ENCODE results near the gene SMCP.

The SMCP gene

DNA sequence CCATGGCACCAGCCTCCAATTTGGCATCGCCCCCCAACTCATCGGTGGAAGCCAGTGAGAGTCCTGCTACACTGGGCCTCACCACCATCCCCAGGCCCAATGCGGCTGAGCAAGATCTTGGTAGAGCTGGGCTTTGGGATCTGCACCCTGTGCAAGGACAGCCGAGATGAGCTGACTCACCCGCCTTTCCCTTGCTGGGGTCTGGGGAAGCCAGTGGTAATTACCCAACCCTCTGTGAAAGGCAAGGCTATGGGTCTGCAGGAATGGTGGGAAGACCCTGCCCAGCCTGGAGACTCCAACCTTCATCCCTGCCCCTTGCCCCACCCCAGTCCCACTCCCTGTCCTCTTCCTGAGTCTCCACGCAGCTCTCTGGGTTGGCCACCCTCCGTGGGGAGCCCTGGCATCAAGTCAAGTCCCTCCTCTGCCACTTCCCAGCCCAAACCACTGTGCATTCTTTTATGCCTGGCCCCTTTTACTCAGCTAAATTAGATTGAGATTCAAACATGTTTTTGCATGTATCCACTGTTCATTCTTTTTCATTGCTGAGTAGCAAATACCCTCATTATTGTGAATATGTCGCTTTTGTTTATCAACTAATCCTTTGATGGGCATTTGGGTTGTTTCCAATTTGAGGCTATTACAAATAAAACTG, 8.8 kb downstream of the SMCP start:
- DNase-seq (ENCODE audit: low read depth in 2 of 2): no peak

DNA sequence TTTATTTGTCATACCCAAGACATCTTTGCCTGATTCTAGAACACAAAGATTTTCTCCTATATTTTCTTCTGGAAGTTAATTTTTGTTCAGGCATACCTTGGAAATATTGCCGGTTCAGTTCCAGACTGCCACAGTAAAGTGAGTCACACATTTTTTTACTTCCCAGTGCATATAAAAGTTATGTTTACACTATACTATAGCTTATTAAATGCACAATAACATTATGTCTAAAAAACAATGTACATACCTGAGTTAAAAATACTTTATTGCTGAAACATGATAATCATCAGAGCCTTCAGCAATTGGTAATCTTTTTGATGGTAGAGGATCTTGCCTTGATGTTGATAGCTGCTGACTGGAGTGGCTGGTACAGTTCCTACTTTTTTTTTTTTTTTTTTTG, 10.0 kb downstream of the SMCP start:
- no peak for DNase-seq (ENCODE audit: low read depth in 2 of 2)

DNA sequence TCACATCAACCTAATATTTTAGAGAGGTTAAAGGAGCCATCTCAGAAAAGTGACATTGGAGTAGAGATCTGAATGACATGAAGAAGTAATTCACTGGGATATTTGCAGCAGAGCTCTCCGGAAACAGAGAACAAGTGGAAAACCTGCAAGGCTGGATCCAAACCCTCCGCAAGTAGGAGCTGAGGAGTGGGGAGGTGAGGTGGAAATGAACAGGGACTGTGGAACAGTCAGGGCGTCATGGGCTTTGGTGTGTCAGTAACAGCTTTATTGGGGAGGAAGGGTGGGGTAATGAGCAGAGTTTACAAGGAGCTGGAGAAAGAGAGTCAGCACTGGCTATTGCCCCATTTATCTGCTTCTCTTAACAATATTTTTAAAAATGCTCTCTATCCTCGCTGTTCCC, 20.9 kb downstream of the SMCP start:
- no peak for DNase-seq (ENCODE audit: low read depth in 2 of 2)

DNA sequence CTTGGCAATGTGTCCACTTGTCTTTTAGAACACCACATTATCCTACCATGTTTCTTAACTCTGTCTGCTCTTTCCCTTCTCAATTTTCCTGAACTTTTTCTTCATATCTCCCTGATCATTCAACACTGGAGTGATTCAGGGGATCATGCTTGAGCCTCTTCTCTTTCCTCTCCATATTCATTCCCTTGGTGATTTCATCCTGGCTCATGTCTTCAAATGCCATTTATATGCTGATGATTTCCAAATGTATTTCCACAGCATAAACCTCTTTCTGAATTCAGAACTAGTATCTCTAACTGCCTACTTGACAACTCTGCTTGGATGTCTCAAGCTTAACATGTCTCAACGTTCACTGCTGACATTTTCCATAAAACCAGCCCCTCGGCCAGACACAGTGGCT, 21.8 kb downstream of the SMCP start:
- no peak for DNase-seq (ENCODE audit: low read depth in 2 of 2)

DNA sequence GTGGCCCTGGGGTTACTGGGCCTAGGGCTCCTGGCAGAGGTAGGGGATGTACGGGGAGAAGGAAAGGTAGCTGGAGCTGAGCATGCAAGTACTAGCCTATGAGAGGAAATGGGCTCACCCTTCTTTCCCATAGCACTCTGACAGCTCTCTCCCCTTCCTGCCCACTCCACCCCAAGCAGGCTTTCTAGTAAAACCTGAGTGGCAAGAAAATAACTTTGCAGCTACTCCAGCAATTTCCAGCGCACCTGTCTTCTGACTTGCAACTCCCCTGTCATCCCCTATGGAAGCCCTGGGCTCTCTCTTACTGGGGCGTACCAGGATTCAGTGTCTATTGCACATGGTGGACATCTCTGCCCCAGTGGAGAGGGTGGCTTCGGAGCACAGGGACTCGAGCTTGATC, 23.5 kb downstream of the SMCP start:
- no peak for DNase-seq (ENCODE audit: low read depth in 2 of 2)

DNA sequence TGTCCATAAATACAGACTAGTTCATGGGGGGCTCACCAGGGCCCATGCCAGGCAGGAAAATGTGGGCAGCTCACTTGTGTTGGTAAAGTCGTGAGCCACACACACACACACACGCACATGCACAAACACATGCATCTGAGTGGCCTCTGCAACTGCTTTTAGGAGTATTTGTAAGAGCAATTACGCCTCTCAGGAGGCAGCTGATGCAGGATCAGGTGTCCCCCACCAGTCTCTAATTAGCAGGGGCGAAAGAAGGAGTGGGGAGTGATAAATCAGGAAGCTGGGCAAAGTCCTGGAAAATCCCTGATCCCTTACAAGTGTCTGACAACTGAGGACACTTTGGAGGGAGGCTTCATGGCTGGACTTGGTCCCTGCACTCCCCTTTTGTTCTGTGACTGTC, 24.5 kb downstream of the SMCP start:
- no peak for DNase-seq (ENCODE audit: low read depth in 2 of 2)

DNA sequence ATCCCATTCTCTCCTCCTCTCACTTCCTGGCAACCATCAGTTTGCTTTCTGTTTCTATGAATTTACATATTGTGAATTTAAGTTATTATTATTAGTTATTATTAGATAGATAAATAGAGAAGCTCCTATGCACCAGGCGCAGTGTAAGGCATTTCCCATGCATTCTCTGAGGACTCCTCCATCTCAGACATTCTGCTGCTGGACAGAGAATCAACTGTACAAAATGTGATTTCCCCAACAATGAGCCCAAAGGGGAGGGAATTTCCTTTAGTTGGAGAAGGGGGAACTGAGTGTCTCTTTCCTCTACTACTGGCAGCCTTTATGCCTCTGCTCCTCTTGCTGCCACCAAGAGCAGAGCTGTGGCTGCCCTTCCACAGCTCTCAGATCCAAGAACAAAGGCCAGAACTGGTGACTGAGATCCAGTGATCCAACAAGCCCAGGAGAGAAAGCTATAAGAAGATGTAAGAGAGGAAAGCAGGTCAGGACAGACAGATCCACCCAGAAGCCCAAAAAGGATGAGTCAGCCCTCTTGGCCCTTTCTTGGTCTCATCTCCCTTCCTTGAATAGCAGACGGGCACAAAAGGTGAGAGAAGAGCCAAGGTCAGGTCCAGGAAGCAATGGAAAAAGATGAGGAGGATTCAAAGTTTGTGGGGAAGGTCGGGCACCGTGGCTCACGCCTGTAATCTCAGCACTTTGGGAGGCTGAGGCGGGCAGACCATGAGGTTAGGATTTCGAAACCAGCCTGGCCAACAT, 26.7 kb downstream of the SMCP start:
- no peak for DNase-seq (ENCODE audit: low read depth in 2 of 2)

DNA sequence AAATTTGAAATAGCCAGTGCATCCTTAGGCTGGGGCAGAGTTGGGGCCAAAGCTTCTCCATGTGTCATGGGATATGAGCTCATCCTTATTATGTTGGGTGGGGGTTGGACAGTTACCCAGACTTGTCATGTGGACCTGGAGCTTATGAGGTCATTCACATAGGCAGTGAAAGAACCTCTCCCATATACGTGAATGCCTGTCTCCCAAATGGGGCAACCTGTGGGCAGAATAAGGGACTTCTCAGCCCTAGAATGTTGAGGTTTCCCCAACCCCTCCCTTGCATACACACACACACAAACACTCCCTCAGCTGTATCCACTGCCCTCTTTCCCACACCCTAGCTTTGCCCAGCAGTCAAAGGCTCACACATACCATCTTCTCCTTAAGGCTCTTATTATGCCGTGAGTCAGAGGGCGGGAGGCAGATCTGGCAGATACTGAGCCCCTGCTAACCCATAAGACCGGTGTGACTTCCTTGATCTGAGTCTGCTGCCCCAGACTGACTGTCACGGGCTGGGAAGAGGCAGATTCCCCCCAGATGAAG, 28.0 kb downstream of the SMCP start:
- DNase-seq (ENCODE audit: low read depth in 2 of 2): no peak

DNA sequence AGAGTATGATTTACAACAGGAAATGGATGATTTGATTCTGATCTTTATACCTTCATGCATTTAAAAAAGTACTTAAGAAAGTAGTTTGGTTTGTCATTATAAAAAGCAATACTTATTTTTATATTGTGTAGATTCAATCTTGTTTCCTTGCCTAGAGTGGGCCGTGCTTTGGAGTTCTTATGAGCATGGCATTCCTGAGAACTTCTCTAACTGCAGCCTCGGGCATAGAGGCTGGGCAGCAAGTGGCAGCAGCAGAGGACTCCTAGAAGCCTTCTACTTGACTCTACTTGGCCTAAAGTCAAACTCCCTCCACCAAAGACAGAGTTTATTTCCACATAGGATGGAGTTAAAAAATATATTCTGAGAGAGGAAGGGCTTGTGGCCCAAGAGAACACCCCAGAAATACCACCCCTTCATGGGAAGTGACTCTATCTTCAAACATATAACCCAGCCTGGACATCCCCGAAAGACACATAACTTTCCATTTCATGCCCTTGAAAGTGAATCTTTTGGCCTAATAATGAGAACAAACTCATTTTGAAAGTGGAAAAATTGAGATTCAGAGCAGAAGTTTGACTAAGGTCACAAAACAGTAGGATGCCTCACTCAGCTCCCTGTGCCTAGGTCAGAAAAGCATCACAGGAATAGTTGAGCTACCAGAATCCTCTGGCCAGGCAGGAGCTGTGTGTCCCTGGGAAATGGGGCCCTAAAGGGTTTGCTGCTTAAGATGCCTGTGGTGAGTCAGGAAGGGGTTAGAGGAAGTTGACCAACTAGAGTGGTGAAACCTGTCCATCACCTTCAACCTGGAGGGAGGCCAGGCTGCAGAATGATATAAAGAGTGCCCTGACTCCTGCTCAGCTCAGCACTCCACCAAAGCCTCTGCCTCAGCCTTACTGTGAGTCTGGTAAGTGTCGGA, 29.8 kb downstream of the SMCP start, which contains the start of gene IVL:
Gene IVL, plus strand, starts transcription at position 861 of the 916 bp plus-strand sequence. CDS start 1,252 bp downstream, outside the sequence.
- DNase-seq (ENCODE audit: low read depth in 2 of 2): no peak

DNA sequence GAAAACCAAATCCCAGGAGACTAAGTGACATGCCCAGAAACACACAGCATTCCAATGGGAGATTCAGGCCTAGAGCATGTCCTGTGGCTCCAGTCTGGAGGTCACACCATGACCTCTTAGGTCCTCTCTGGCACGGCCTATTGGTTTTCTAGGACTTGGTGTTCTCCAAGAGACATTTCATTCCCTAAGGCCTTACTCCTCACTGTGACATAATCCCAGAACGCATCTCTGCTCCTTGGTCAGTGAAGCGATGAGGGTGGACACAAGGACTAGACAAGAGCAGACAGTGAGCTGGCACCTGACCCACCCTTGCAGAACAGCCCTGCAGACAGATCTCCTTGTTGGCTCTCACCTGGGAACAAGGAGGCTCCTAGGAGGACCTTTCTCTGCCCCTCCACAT, 31.1 kb downstream of the SMCP start:
- no peak for DNase-seq (ENCODE audit: low read depth in 2 of 2)

DNA sequence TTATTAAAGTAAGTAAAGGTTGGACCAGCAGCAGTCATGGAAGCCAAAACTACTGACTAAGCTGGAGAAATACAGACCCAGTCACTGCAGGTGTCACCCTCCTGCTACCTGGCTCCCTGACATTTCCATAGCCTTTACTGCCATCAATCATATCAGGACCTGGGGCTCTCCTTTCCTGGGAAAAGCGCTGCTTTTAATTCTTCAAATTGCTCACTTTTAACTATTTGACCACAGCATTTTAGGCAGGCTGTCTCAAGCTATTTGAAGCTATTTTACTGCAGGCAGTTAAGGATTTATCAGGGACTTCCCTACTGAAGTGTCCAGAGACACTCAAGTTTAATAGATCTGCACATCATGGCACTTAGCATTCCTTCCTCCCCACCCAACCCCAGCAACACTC, 34.3 kb downstream of the SMCP start:
- DNase-seq (ENCODE audit: low read depth in 2 of 2): no peak

DNA sequence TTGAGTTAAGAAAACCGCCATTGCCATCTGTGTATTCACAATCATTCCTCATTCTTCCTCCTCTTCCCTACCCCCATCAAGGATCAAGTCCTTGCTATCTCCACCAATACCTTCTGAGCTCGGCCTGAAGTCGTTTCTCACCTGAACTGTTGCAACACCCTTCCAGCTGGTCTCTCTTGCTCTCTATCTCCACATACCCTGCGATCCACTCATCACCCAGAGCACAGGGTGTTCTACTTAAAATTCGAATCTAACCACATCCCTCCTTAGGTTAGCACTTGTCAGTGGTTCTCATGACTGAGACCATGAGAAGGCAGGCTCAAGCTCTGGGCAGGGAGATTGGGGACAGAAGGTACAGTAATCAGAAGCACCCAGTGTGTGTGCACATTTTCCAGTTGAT, 34.8 kb downstream of the SMCP start:
- no peak for DNase-seq (ENCODE audit: low read depth in 2 of 2)

DNA sequence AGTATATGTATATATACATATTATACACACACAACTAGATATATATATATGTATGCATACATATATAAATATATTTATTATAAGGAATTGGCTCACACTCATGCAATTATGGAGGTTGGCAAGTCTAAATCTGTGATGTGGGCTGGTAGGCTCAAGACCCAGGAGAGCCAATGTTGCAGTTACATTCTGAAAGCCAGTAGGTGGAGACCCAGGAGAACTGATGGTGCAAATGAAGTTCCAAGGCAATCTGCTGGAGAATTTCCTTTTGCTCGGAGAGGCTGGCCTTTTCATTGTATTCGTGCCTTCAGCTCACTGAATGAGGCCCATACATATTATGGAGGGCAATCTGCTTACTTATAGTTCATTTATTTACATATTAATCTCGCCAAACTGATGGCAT, 39.7 kb downstream of the SMCP start:
- DNase-seq (ENCODE audit: low read depth in 2 of 2): no peak

DNA sequence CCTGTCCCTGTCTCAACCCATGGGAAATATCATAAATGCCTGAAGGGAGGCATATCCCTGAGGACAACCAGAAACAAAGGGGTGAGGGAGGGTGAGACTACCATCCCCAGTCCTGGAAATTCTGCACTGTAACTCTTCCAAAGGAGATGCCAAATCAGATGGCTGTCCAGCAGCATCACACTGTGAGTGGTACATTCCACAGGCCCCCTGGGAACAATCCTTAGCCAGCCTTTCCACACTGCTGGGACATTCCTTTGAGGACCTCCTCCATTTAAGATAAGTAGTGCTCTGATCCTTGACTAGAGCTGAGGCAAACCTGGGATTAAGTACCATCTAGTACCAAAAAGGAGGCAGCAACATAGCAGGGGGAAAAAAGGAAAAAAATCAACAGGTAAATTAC, 40.9 kb downstream of the SMCP start:
- DNase-seq (ENCODE audit: low read depth in 2 of 2): no peak

DNA sequence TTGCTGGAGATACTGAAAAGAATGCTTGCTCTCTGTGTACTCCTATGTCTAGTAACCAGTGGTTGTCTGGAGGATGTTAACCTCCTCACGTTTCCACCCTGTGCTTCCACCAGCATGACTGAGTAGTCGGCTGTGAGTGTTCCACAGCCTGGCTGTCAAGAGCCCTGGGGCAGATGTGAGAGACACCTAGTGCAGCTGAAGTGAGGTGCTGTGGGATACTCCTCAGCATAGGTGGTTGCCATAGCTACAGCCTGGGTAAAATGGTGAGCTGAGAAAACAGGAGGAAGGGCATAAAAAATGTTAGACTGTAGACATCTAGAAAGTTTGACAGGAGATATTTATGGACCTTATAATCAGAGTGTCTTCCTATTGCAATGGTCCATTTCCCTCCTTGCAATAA, 46.1 kb downstream of the SMCP start:
- no peak for DNase-seq (ENCODE audit: low read depth in 2 of 2)

DNA sequence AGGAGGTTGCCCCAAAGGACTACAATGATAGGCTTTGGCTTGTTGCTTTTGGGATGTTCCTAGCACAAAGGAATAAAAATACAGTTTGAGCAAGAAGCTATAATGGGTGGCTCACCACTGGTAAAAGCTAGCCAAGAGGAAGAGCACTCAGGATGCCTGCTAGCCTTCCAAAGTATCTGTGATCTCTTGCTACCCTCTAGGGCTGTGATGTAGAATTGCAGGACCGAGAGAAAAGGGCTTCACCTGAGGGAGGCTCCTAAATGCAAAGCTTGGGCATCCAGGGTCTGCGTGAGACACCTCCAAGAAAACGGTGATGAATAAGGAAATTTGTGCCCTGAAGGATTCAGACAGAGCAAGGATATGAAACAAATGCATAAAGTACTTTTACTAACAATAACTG, 48.0 kb downstream of the SMCP start:
- no peak for DNase-seq (ENCODE audit: low read depth in 2 of 2)

DNA sequence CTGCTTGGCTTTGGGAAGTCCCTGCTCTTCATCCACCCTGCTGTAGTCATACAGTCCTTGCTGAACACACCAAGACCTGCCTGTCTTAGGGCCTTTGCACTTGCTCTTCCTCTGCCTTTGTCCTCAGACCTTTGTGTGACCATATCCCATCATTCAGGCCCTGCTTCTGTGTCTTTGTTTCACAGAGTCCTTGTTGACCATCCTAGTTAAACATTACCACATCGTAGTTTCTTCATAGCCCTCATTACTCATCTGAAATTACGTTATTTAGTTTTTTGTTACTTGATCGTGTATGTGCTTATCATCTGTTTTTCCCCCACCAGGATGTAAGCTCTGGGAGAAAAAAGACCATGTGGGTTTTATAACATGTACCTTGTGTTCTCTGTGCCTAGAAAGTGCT, 50.5 kb downstream of the SMCP start:
- no peak for DNase-seq (ENCODE audit: low read depth in 2 of 2)

DNA sequence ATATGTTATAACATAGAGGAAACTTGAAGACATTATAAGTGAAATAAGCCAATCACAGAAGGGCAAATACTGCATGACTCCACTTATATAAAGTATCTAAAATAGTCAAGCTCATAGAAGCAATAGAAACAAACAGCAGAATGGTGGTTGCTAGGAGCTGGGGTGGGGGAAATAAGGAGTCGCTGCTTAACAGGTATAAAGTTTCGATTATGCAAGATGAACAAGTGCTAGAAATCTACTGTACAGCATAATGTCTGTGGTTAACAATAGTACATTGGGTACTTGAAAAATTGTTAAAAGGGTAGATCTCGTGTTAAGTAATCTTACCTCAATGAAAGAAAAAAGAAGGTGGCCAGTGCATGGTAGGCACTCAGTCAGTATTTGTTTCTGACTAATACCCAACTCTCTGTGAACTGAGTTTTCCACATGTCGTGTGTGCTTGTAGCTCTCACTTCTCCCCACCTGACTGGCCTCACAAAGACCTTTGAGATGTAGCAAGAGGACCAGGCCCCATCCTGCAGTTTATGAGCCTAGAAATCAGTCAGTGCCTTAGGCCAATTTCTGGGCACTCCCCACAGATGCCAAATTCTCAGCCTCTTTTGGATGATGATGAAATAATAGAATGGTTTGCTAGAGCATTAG, 54.2 kb downstream of the SMCP start:
- DNase-seq (ENCODE audit: low read depth in 2 of 2): no peak

DNA sequence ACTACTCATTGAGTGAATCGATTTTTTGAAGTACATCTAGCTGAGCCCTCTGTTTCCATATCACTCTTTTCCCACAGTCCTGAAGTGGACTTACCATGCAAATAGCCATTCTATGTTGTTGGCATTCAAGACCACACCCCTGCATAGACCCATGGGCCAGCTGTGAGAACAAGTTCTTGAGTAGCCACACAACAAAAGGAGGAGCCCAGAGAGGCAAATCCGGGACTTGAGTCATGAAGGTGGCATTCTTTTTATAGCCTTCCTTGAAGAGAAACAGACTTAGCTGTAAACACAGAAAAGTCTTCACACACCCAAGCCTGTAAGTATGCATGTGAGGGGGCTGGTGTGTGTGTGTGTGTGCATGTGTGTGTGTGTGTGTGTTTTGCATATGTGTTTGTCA, 55.1 kb downstream of the SMCP start:
- no peak for DNase-seq (ENCODE audit: low read depth in 2 of 2)

Data from stimulated activated CD4-positive, alpha-beta T cell treated with anti-CD3 and anti-CD28 coated beads, Interleukin-1b, Interleukin-23, amount 100 ng/mL, for 4 hours (primary cell).